ENCODE measurements around the gene SSR4. TPM values are rescaled to one million over a fixed set of nuclear protein-coding genes. Genes with fewer than 3 reads are reported as not detected.
A peak's percentile ranks its signal among the peaks of the same experiment; 100 is the strongest.

The SSR4 gene
- total RNA-seq, 1 experiment from 2014 or later, result 182 TPM

DNA sequence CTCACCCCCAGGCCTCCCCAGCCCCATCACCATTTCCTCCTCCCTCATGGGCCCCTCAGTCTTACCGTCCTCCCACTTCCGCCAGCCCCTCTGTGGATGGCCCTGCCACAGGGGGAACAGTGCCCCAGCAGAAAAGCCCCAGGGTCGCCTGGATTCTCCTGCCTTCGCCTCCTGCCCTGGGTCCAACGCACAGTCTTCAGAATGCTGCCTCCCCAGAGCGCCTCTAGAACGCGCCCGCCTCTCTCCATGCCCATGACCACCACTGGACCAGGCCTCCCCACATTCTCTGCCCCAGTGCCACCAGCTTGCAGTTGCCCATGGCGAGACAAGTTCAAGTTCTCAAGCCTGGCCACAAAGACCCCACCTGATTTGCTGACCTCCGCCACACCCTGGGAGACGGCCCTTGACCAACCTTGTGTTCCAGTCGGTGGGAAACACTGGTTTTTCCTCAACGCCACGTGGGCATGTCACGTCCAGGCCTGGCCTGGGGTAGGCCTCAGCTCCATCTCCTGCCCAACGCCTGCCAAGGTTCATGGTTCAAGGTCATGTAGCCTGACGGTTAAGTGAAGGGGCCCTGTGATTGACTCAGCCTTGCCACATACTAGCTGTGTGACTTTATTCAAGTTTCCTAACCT lies 31.1 kb upstream of the SSR4 start:
- intact Hi-C loops (cut with micrococcal nuclease), result no loop called here
- Histone ChIP-seq H3K4me2 (ENCODE audit: low read length) (peak overlapping the region; percentile 79), H2AFZ (ENCODE audit: low read depth, low read length, poor library complexity, severe bottlenecking) (no peak overlapping the region), H3K4me1 (ENCODE audit: control insufficient read depth in 1 of 2, insufficient read depth in 2 of 2, low read length in 2 of 2) (peaks cover 0 to 10% of the 10 kb centered on the region in 2 experiments; a peak in 2 of 4 replicates), H3K4me3 (replicated peaks in 1 of 2; ENCODE audit: low read depth in 1 of 2, low read length in 2 of 2) (no peak overlapping the region), H3K27ac (ENCODE audit: low read depth, low read length) (no peak overlapping the region), H3K79me2 (ENCODE audit: insufficient read depth, low read length) (no peaks in the 10 kb centered on the region), H3K27me3 (ENCODE audit: insufficient read depth, low read length) (no peaks in the 10 kb centered on the region), H3K36me3 (ENCODE audit: control insufficient read depth in 1 of 2, insufficient read depth in 2 of 2, low read length in 2 of 2) (no peaks in the 10 kb centered on the region), H3K9ac (ENCODE audit: low read length) (no peak overlapping the region), H3K9me2 (ENCODE audit: insufficient read depth) (no peaks in the 10 kb centered on the region), H3K9me3 (ENCODE audit: control insufficient read depth in 1 of 2, insufficient read depth in 1 of 2, low read depth in 1 of 2, low read length in 2 of 2) (no peaks in the 10 kb centered on the region), H4K20me1 (ENCODE audit: insufficient read depth) (no peaks in the 10 kb centered on the region)
- ATAC-seq (no peak), DNase-seq (ENCODE audit: low read depth, low spot score) (no peak)
- ChIA-PET RAD21 (ENCODE audit: low non-redundant PET in 1 of 2, low total read pairs in 2 of 2, uncharacterized antibody in 2 of 2, unreplicated experiment in 2 of 2) (interaction anchor here in 1 of 2 experiments (0.6 kb wide), 1 partner anchor 71 kb away, joined by 4 read pairs; no protein-coding TSS in a partner anchor), POLR2A (no interaction called here), CTCF (interaction anchor here (2.1 kb wide), 1 partner anchor 183 kb away, joined by 8 read pairs; no protein-coding TSS in a partner anchor)
- no peak for TF ChIP-seq YY1 (IDR thresholded peaks at IDR 0.05; ENCODE audit: extremely low read depth, insufficient replicate concordance, low read depth, low read length)
- TF ChIP-seq, protein P1, sequence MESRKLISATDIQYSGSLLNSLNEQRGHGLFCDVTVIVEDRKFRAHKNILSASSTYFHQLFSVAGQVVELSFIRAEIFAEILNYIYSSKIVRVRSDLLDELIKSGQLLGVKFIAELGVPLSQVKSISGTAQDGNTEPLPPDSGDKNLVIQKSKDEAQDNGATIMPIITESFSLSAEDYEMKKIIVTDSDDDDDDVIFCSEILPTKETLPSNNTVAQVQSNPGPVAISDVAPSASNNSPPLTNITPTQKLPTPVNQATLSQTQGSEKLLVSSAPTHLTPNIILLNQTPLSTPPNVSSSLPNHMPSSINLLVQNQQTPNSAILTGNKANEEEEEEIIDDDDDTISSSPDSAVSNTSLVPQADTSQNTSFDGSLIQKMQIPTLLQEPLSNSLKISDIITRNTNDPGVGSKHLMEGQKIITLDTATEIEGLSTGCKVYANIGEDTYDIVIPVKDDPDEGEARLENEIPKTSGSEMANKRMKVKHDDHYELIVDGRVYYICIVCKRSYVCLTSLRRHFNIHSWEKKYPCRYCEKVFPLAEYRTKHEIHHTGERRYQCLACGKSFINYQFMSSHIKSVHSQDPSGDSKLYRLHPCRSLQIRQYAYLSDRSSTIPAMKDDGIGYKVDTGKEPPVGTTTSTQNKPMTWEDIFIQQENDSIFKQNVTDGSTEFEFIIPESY (IDR thresholded peaks at IDR 0.05; ENCODE audit: extremely low read depth, insufficient replicate concordance, low read length), result no peak
- TF ChIP-seq, protein P2, sequence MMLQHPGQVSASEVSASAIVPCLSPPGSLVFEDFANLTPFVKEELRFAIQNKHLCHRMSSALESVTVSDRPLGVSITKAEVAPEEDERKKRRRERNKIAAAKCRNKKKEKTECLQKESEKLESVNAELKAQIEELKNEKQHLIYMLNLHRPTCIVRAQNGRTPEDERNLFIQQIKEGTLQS (IDR thresholded peaks at IDR 0.05), result no peak
- no peak for TF ChIP-seq EGR1 (IDR thresholded peaks at IDR 0.05; ENCODE audit: low read depth)
- no peak for TF ChIP-seq SRF (IDR thresholded peaks at IDR 0.05; ENCODE audit: low read depth)
- TF ChIP-seq ZNF274 (IDR thresholded peaks at IDR 0.05; ENCODE audit: low read depth, low read length), result no peak
- TF ChIP-seq ZFX (IDR thresholded peaks at IDR 0.05), result no peak
- TF ChIP-seq, protein P3, sequence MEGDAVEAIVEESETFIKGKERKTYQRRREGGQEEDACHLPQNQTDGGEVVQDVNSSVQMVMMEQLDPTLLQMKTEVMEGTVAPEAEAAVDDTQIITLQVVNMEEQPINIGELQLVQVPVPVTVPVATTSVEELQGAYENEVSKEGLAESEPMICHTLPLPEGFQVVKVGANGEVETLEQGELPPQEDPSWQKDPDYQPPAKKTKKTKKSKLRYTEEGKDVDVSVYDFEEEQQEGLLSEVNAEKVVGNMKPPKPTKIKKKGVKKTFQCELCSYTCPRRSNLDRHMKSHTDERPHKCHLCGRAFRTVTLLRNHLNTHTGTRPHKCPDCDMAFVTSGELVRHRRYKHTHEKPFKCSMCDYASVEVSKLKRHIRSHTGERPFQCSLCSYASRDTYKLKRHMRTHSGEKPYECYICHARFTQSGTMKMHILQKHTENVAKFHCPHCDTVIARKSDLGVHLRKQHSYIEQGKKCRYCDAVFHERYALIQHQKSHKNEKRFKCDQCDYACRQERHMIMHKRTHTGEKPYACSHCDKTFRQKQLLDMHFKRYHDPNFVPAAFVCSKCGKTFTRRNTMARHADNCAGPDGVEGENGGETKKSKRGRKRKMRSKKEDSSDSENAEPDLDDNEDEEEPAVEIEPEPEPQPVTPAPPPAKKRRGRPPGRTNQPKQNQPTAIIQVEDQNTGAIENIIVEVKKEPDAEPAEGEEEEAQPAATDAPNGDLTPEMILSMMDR (IDR thresholded peaks at IDR 0.05 in 2 of 3, conservative IDR thresholded peaks at IDR 0.05 in 1 of 3; ENCODE audit: borderline replicate concordance in 1 of 3, insufficient read depth in 1 of 3, low read depth in 2 of 3, low read length in 2 of 3), result no peak
- no peak for TF ChIP-seq EZH2 (IDR thresholded peaks at IDR 0.05)
- no peak for TF ChIP-seq CEBPB (IDR thresholded peaks at IDR 0.05; ENCODE audit: low read depth)
- TF ChIP-seq ELF1 (IDR thresholded peaks at IDR 0.05; ENCODE audit: borderline replicate concordance, low read depth), result no peak
- no peak for TF ChIP-seq TCF7L2 (IDR thresholded peaks at IDR 0.05; ENCODE audit: borderline replicate concordance, extremely low read depth, insufficient read depth, insufficient read length)
- no peak for TF ChIP-seq EZH2phosphoT487 (IDR thresholded peaks at IDR 0.05; ENCODE audit: borderline replicate concordance)
- no peak for TF ChIP-seq CBX3 (IDR thresholded peaks at IDR 0.05; ENCODE audit: low read depth)
- no peak for TF ChIP-seq SIN3A (IDR thresholded peaks at IDR 0.05; ENCODE audit: low read depth)
- TF ChIP-seq, protein P4, sequence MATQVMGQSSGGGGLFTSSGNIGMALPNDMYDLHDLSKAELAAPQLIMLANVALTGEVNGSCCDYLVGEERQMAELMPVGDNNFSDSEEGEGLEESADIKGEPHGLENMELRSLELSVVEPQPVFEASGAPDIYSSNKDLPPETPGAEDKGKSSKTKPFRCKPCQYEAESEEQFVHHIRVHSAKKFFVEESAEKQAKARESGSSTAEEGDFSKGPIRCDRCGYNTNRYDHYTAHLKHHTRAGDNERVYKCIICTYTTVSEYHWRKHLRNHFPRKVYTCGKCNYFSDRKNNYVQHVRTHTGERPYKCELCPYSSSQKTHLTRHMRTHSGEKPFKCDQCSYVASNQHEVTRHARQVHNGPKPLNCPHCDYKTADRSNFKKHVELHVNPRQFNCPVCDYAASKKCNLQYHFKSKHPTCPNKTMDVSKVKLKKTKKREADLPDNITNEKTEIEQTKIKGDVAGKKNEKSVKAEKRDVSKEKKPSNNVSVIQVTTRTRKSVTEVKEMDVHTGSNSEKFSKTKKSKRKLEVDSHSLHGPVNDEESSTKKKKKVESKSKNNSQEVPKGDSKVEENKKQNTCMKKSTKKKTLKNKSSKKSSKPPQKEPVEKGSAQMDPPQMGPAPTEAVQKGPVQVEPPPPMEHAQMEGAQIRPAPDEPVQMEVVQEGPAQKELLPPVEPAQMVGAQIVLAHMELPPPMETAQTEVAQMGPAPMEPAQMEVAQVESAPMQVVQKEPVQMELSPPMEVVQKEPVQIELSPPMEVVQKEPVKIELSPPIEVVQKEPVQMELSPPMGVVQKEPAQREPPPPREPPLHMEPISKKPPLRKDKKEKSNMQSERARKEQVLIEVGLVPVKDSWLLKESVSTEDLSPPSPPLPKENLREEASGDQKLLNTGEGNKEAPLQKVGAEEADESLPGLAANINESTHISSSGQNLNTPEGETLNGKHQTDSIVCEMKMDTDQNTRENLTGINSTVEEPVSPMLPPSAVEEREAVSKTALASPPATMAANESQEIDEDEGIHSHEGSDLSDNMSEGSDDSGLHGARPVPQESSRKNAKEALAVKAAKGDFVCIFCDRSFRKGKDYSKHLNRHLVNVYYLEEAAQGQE (IDR thresholded peaks at IDR 0.05; ENCODE audit: low read depth), result no peak
- no TSS peak for BruUV-seq (replicated peaks)

Data from HCT116 (cell line).